K562 (cell line): ENCODE data around the gene SHISA8. TPM values are rescaled to one million over a fixed set of nuclear protein-coding genes. Genes with fewer than 3 reads are reported as not detected.

Source experiments
- ATAC-seq: fragments of 200-7000 bp; cut with Tn5 transposase; 3 replicates; pipeline ENCODE4 v1.9.1; 2020; ENCODE audit warnings: moderate library complexity
- BruUV-seq: library from RNA; stranded (reverse); fragments of 400-500 nt; replicated peaks from 2 replicates; lab custom pipeline; 2021; lab: Mats Ljungman, UMichigan
- CTCF ChIA-PET: fragments of 300-600 bp; formaldehyde crosslinking; extraction: SDS; loops from one replicate; lab custom pipeline; 2021; ENCODE audit warnings: low intra/inter-chr PET ratio; lab: Yijun Ruan, JAX
- POLR2A ChIA-PET: fragments of 300-600, 350-650 bp; sonication (Branson Sonifier 250); formaldehyde crosslinking; extraction: SDS; loops from one replicate; lab custom pipeline; 2021; ENCODE audit warnings: antibody characterized with exemption, inconsistent platforms; lab: Yijun Ruan, JAX
- DNase-seq, 4 experiments: peaks; one replicate each; pipeline versions ENCODE4 v3.0.0 to v3.0.0-alpha.2; 2011 to 2018; ENCODE audit warnings: low spot score in 3 of 4, mixed read lengths in 3 of 4; ENCODE audit errors: extremely low read depth in 1 of 4
- FAIRE-seq: peaks from 2 replicates; lab custom pipeline; 2011; peaks lifted over from hg19 to GRCh38; lab: Jason Lieb, UNC
- H2AFZ ChIP-seq: 2 replicates; pipeline ENCODE4 v1.6.0; 2011; ENCODE audit warnings: low read depth, low read length, control low read depth, inconsistent platforms
- H3K27ac ChIP-seq: fragments of 200-600 bp; 3 replicates; pipeline ENCODE4 v1.8.0; 2011; ENCODE audit warnings: low read depth, mild to moderate bottlenecking, control low read depth, inconsistent platforms, low read length, moderate library complexity, mixed read lengths; ENCODE audit errors: extremely low read depth
- H3K27me3 ChIP-seq, 2 experiments: fragments of 300-600 bp in 1 of 2; 2 replicates in 1 of 2; 3 replicates in 1 of 2; pipeline versions ENCODE4 v1.6.0 to v1.8.0; 2011; ENCODE audit warnings: inconsistent platforms in 2 of 2, low read length in 2 of 2, mild to moderate bottlenecking in 1 of 2, mixed read lengths in 1 of 2, moderate library complexity in 1 of 2; ENCODE audit not compliant: control insufficient read depth in 2 of 2, insufficient read depth in 2 of 2
- H3K36me3 ChIP-seq: fragments of 300-600 bp; 3 replicates; pipeline ENCODE4 v1.8.0; 2011; ENCODE audit warnings: mild to moderate bottlenecking, low read length, inconsistent platforms; ENCODE audit not compliant: control insufficient read depth, insufficient read depth
- H3K4me1 ChIP-seq, 2 experiments: fragments of 200-600 bp in 1 of 2; replicated peaks in 1 of 2; 2 replicates in 1 of 2; 3 replicates in 1 of 2; pipeline versions ENCODE4 v1.5.1 to v1.8.0; 2011; ENCODE audit warnings: inconsistent platforms in 2 of 2, low read length in 2 of 2, mild to moderate bottlenecking in 1 of 2, mixed read lengths in 1 of 2, moderate library complexity in 1 of 2; ENCODE audit not compliant: control insufficient read depth in 2 of 2, insufficient read depth in 2 of 2
- H3K4me2 ChIP-seq: 2 replicates; pipeline ENCODE4 v1.6.1; 2011; ENCODE audit warnings: low read length, control low read depth, inconsistent platforms, mixed read lengths; ENCODE audit not compliant: insufficient read depth
- H3K4me3 ChIP-seq: fragments of 200-600 bp; sonication (generic), shearing (Covaris generic); 2 replicates; pipeline ENCODE4 v1.5.1; 2016; ENCODE audit warnings: control low read depth, inconsistent platforms
- H3K79me2 ChIP-seq: fragments of 200-600 bp; 3 replicates; pipeline ENCODE4 v1.8.0; 2011; ENCODE audit warnings: low read length, inconsistent platforms; ENCODE audit not compliant: control insufficient read depth, insufficient read depth
- H3K9ac ChIP-seq, 2 experiments: 2 replicates each; pipeline versions ENCODE4 v1.6.0 to v1.6.1; 2011; ENCODE audit warnings: low read depth in 2 of 2, low read length in 2 of 2, control low read depth in 1 of 2, inconsistent platforms in 1 of 2, mild to moderate bottlenecking in 1 of 2, mixed read lengths in 1 of 2; ENCODE audit not compliant: insufficient read depth in 1 of 2
- H3K9me1 ChIP-seq: one replicate; pipeline ENCODE4 v1.6.0; 2011; ENCODE audit warnings: inconsistent platforms, mild to moderate bottlenecking, low read length, moderate library complexity; ENCODE audit not compliant: control insufficient read depth, insufficient read depth
- H3K9me3 ChIP-seq: replicated peaks from 2 replicates; pipeline ENCODE4 v1.5.1; 2011; ENCODE audit warnings: low read depth, low read length, inconsistent platforms; ENCODE audit not compliant: control insufficient read depth, insufficient read depth
- H4K20me1 ChIP-seq: replicated peaks from 2 replicates; pipeline ENCODE4 v1.6.1; 2011; ENCODE audit warnings: low read length, inconsistent platforms, mixed read lengths; ENCODE audit not compliant: control insufficient read depth, insufficient read depth
- CREB1 ChIP-seq, 2 experiments: sonication (generic) in 1 of 2; formaldehyde crosslinking in 1 of 2; IDR thresholded peaks; 2 replicates each; pipeline versions ENCODE4 v1.6.1 to v1.8.0; 2012 to 2022; ENCODE audit warnings: inconsistent platforms in 1 of 2, mild to moderate bottlenecking in 1 of 2, missing genetic modification reagents in 1 of 2, moderate library complexity in 1 of 2
- CREM ChIP-seq: IDR thresholded peaks from 2 replicates; pipeline ENCODE4 v1.6.1; 2014; ENCODE audit warnings: antibody characterized with exemption, low read depth
- ELF1 ChIP-seq: fragments of 200-800 bp; sonication (Bioruptor generic); IDR thresholded peaks from 2 replicates; pipeline ENCODE4 v1.6.1; 2016; ENCODE audit warnings: missing genetic modification characterization, missing compliant biosample characterization
- GTF2E2 ChIP-seq: fragments of 200-800 bp; sonication (Bioruptor generic); IDR thresholded peaks from 2 replicates; pipeline ENCODE4 v1.6.1; 2016; ENCODE audit warnings: missing genetic modification characterization, missing compliant biosample characterization
- JUN ChIP-seq, 2 experiments: sonication (generic) in 1 of 2; formaldehyde crosslinking in 1 of 2; IDR thresholded peaks; 2 replicates each; pipeline versions ENCODE4 v1.6.1 to v1.8.0; 2012 to 2022; ENCODE audit warnings: borderline replicate concordance in 2 of 2, mild to moderate bottlenecking in 2 of 2, improper control_type of control experiment in 1 of 2, low read depth in 1 of 2, low read length in 1 of 2, missing genetic modification reagents in 1 of 2
- LCOR ChIP-seq: sonication (generic); formaldehyde crosslinking; IDR thresholded peaks from 2 replicates; pipeline ENCODE4 v1.8.0; 2022; ENCODE audit warnings: mild to moderate bottlenecking, missing genetic modification reagents
- MEF2A ChIP-seq: IDR thresholded peaks from 2 replicates; pipeline ENCODE4 v1.6.1; 2011; ENCODE audit warnings: low read depth, mild to moderate bottlenecking, low read length, moderate library complexity; ENCODE audit not compliant: control insufficient read depth
- MNT ChIP-seq, 2 experiments: fragments of 450-650 bp; conservative IDR thresholded peaks; 2 replicates each; pipeline ENCODE4 v1.6.1; 2017; ENCODE audit warnings: mild to moderate bottlenecking in 2 of 2, moderate library complexity in 2 of 2
- POLR2G ChIP-seq: fragments of 200-400 bp; formaldehyde crosslinking; IDR thresholded peaks from 2 replicates; pipeline ENCODE4 v1.6.1; 2017; ENCODE audit warnings: low read depth, mild to moderate bottlenecking, antibody characterized with exemption, low read length, moderate library complexity
- POLR2H ChIP-seq: IDR thresholded peaks from 2 replicates; pipeline ENCODE4 v1.6.1; 2016; ENCODE audit warnings: missing genetic modification characterization, low read depth, mild to moderate bottlenecking, control low read depth, missing compliant biosample characterization, moderate library complexity
- SAFB ChIP-seq: fragments of 200-400 bp; formaldehyde crosslinking; IDR thresholded peaks from 2 replicates; pipeline ENCODE4 v1.6.1; 2017; ENCODE audit warnings: low read depth, low read length, borderline replicate concordance
- SIRT6 ChIP-seq: IDR thresholded peaks from one replicate; pipeline ENCODE4 v1.6.1; 2012; ENCODE audit warnings: low read depth, mild to moderate bottlenecking, control low read depth, inconsistent platforms, low read length, moderate library complexity
- SNIP1 ChIP-seq: fragments of 450-650 bp; IDR thresholded peaks from 2 replicates; pipeline ENCODE4 v1.7.1; 2017; ENCODE audit warnings: low read depth, mild to moderate bottlenecking
- SPI1 ChIP-seq: IDR thresholded peaks from 2 replicates; pipeline ENCODE4 v1.6.1; 2011; ENCODE audit warnings: low read depth, low read length, control low read depth, borderline replicate concordance
- TGIF2 ChIP-seq: sonication (generic); formaldehyde crosslinking; IDR thresholded peaks from 2 replicates; pipeline ENCODE4 v1.8.1; 2022; ENCODE audit warnings: mild to moderate bottlenecking, missing genetic modification reagents, moderate library complexity
- ZBTB34 ChIP-seq: fragments of 250-450 bp; sonication (Bioruptor Pico); IDR thresholded peaks from 2 replicates; pipeline ENCODE4 v1.8.0; 2021; ENCODE audit warnings: mild to moderate bottlenecking, moderate library complexity
- ZNF79 ChIP-seq: fragments of 250-450 bp; sonication (Bioruptor Pico); IDR thresholded peaks from 2 replicates; pipeline ENCODE4 v1.4.0; 2020; ENCODE audit warnings: low read depth, mild to moderate bottlenecking, moderate library complexity
- WGBS: fragments of 100-300 bp; shearing (Covaris generic); methylation state at CpG from one replicate; pipeline ENCODE4 v1.1.6; 2016; ENCODE audit warnings: low coverage, mixed read lengths; ENCODE audit not compliant: insufficient coverage; ENCODE audit errors: missing lambda C conversion rate; 5-methylcytosine and 5-hydroxymethylcytosine counted together
- in situ Hi-C: fragments of 300-500 bp; cut with MboI; formaldehyde crosslinking; loops from 4 replicates; pipeline ENCODE4 v1.15.0; 2018; ENCODE audit warnings: inconsistent platforms, mixed read lengths
- intact Hi-C: fragments of 100-400 bp; cut with micrococcal nuclease; formaldehyde crosslinking; loops from 2 replicates; pipeline ENCODE4 v1.14.2; 2022
- polyA plus RNA-seq, 8 experiments: library from polyadenylated mRNA; depleted of rRNA in 4 of 8; stranded (reverse) in 5 of 8; unstranded in 3 of 8; fragments of >200 nt; fragmentation: Nextera tagmentation in 2 of 8; fragmentation: Illumina TruSeq in 1 of 8; extraction: Ambion mirVana in 2 of 8; extraction: Trizol in 1 of 8; gene quantifications; 2 replicates each; pipeline versions ENCODE4 v1.2.1 to v1.2.3, GENCODE V29; 2011 to 2014; ENCODE audit warnings: inconsistent platforms in 1 of 8, missing spikeins in 1 of 8
- total RNA-seq, 7 experiments: library from RNA; depleted of rRNA in 6 of 7; stranded (reverse); fragments of >200 nt in 6 of 7; fragmentation: Illumina TruSeq in 2 of 7; extraction: Trizol in 2 of 7; gene quantifications; 2 replicates each; pipeline versions ENCODE4 v1.2.1 to v1.2.3, GENCODE V29; 2011 to 2021; ENCODE audit warnings: low replicate concordance in 1 of 7

Gene SHISA8
- total and polyA plus RNA-seq, 9 of the 15 experiments (the other 6 are each of a cell fraction or from before 2014, with no cell fraction given), result 0.07 to 3.3 (median 1.1) TPM; not detected in 4

GRCh38 chr22:41899992-41900651, 14.8 kb downstream of the SHISA8 start:
- Histone ChIP-seq H2AFZ (no peak overlapping the region), H3K79me2 (no peaks in the 10 kb centered on the region), H3K4me1 (peaks cover 0 to 10% of the 10 kb centered on the region in 2 experiments; a peak in 3 of 5 replicates), H3K4me3 (no peak overlapping the region), H3K9me1 (peaks cover 2% of the 10 kb centered on the region), H3K9ac (peak overlapping the region in 1 of 2 experiments; percentile 64; a peak in 2 of 4 replicates), H3K4me2 (no peak overlapping the region), H3K27me3 (no peaks in the 10 kb centered on the region), H4K20me1 (no peaks in the 10 kb centered on the region), H3K36me3 (peaks cover 85% of the 10 kb centered on the region), H3K27ac (no peak overlapping the region), H3K9me3 (no peaks in the 10 kb centered on the region)
- ChIA-PET POLR2A (interaction anchor here (1.0 kb wide), 1 partner anchor 203 kb away, joined by 3 read pairs; no protein-coding TSS in a partner anchor), CTCF (no interaction called here)
- in situ Hi-C loops (no loop called here), intact Hi-C loops (no loop called here)
- WGBS, result 67% methylated on average over 10 of the region's 13 CpGs
- FAIRE-seq, result no peak
- peak in 2 of 4 experiments; percentile 32 to 43 for DNase-seq
- ATAC-seq, result peak; percentile 71
- BruUV-seq, result no TSS peak
- TF ChIP-seq SAFB (no peak), TGIF2 (CRISPR knock-in tag) (no peak), MEF2A (no peak), SNIP1 (no peak), ZBTB34 (no peak), CREB1 (IDR thresholded peaks at IDR 0.05) (no peak), CREB1 (CRISPR knock-in tag; IDR thresholded peaks at IDR 0.05) (no peak), GTF2E2 (tag) (no peak), SIRT6 (no peak), POLR2H (no peak), POLR2G (peak; percentile 53; the same call in 1 of the 2 replicates), MNT (conservative IDR thresholded peaks at IDR 0.05) (0 out of 4 replicates have a peak, but pooled peaks of 1 of the 2 experiments have one; percentile 37), CREM (0 out of 2 replicates have a peak, but pooled peaks have one; percentile 9), LCOR (CRISPR knock-in tag) (no peak), SPI1 (no peak), JUN (IDR thresholded peaks at IDR 0.05; ENCODE audit: borderline replicate concordance, low read depth, low read length) (no peak), JUN (CRISPR knock-in tag; IDR thresholded peaks at IDR 0.05; ENCODE audit: borderline replicate concordance) (no peak), ZNF79 (CRISPR knock-in tag) (no peak), ELF1 (tag) (no peak)
